Measurements from ENCODE around the gene SMIM24. TPM values are rescaled to one million over a fixed set of nuclear protein-coding genes. Genes with fewer than 3 reads are reported as not detected.

The SMIM24 gene
- total and polyA plus RNA-seq, 2 donors (not counting 1 experiment from before 2014, with no cell fraction given), result not detected

DNA sequence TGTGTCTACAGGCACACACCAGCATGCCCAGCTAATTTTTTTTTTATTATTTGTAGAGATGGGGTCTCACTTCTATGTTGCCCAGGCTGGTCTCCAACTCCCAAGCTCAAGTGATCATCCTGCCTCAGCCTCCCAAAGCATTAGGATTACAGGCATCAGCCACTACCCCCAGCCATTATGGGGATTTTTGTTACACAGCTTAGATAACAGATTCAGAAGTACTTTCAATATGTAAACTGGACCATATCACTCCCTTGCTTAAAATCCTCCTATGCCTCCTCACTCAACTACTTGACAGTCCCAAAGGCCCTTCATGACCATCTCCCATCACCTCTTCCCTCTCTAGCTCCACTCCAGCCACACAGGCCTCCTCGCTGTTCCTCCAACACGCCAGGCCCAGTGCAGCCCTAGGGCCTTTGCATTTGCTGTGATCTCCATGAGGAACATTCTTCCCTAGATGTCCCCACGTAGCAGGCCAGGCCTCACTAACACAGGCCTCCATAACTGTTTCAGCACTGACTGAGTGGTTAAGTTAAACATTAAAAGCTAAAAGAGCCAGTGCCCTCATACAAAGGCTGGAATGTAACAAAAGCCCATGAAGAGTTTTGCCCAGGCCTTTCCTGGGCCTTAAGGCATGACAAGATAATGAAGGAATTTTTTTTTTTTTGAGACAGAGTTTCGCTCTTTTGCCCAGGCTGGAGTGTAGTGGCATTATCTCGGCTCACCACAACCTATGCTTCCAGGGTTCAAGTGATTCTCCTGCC, 17.6 kb upstream of the SMIM24 start:
- H3K9me3 Mint-ChIP-seq (ENCODE audit: insufficient read depth), result no peaks in the 10 kb centered on the region
- H3K4me3 Mint-ChIP-seq, result no peak overlapping the region
- intact Hi-C loops (cut with micrococcal nuclease), result no loop called here
- ChIA-PET CTCF (no interaction called here), POLR2A (interaction anchor here (0.7 kb wide), 1 partner anchor 63 kb away, joined by 4 read pairs; no protein-coding TSS in a partner anchor)
- DNase-seq, result no peak
- Histone ChIP-seq H3K27me3 (replicated peaks in 1 of 4; ENCODE audit: control extremely low read depth in 1 of 4, control insufficient read depth in 3 of 4, insufficient read depth in 4 of 4, low read length in 3 of 4) (no peaks in the 10 kb centered on the region), H4K20me1 (ENCODE audit: control insufficient read depth, insufficient read depth, low read length, poor library complexity, severe bottlenecking) (no peaks in the 10 kb centered on the region), H3K36me3 (replicated peaks in 1 of 2; ENCODE audit: control extremely low read depth in 1 of 2, control insufficient read depth in 1 of 2, extremely low read depth in 1 of 2, insufficient read depth in 2 of 2, low read length in 1 of 2) (peaks cover 0 to 26% of the 10 kb centered on the region in 2 experiments), H3K4me3 (ENCODE audit: control extremely low read depth in 1 of 5, extremely low read depth in 1 of 5, insufficient read depth in 1 of 5, low read depth in 2 of 5, low read length in 4 of 5) (no peak overlapping the region), H3K27ac (ENCODE audit: low read length in 2 of 2) (no peak overlapping the region), H3K4me1 (ENCODE audit: control insufficient read depth in 2 of 2, insufficient read depth in 2 of 2, low read length in 2 of 2) (peaks cover 10 to 15% of the 10 kb centered on the region in 2 donors), H3K9me3 (ENCODE audit: control extremely low read depth in 1 of 3, control insufficient read depth in 2 of 3, insufficient read depth in 1 of 3, low read length in 2 of 3) (no peaks in the 10 kb centered on the region), H2AFZ (ENCODE audit: insufficient read depth, low read depth, low read length, poor library complexity, severe bottlenecking) (no peak overlapping the region), H3K4me2 (replicated peaks; ENCODE audit: low read depth, low read length, poor library complexity, severe bottlenecking) (no peak overlapping the region), H3K79me2 (ENCODE audit: control insufficient read depth, insufficient read depth, low read length) (peaks cover 36% of the 10 kb centered on the region), H3K9ac (ENCODE audit: low read length) (no peak overlapping the region)
- no peak overlapping the region for H3K27ac Mint-ChIP-seq
- no peak for TF ChIP-seq EZH2 (IDR thresholded peaks at IDR 0.05; ENCODE audit: borderline replicate concordance, insufficient read depth, low read depth, low read length, poor library complexity, severe bottlenecking)
- TF ChIP-seq, protein P1, sequence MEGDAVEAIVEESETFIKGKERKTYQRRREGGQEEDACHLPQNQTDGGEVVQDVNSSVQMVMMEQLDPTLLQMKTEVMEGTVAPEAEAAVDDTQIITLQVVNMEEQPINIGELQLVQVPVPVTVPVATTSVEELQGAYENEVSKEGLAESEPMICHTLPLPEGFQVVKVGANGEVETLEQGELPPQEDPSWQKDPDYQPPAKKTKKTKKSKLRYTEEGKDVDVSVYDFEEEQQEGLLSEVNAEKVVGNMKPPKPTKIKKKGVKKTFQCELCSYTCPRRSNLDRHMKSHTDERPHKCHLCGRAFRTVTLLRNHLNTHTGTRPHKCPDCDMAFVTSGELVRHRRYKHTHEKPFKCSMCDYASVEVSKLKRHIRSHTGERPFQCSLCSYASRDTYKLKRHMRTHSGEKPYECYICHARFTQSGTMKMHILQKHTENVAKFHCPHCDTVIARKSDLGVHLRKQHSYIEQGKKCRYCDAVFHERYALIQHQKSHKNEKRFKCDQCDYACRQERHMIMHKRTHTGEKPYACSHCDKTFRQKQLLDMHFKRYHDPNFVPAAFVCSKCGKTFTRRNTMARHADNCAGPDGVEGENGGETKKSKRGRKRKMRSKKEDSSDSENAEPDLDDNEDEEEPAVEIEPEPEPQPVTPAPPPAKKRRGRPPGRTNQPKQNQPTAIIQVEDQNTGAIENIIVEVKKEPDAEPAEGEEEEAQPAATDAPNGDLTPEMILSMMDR (IDR thresholded peaks at IDR 0.05), result no peak
- WGBS (ENCODE audit: insufficient coverage), result 100% methylated on average over 3 of the region's 5 CpGs
- ATAC-seq (ENCODE audit: low read depth), result no peak
- no peaks in the 10 kb centered on the region for H3K27me3 Mint-ChIP-seq
- H3K4me1 Mint-ChIP-seq, result peaks cover 18% of the 10 kb centered on the region

Data from B cell (primary cell).